HTR-8/SVneo (cell line): Measurements from ENCODE around the gene CPN2.

Source experiments
- DNase-seq: peaks from one replicate; pipeline ENCODE4 v3.0.0; 2011; ENCODE audit warnings: low spot score, mixed read lengths; ENCODE audit not compliant: insufficient read length
- FAIRE-seq: peaks from 2 replicates; lab custom pipeline; 2011; peaks lifted over from hg19 to GRCh38; lab: Jason Lieb, UNC

The CPN2 gene

GRCh38 chr3:194301730-194302129 lies 49.4 kb downstream of the CPN2 start:
- no peak for DNase-seq
- FAIRE-seq: no peak

GRCh38 chr3:194300936-194301335 lies 50.2 kb downstream of the CPN2 start:
- no peak for FAIRE-seq
- no peak for DNase-seq

GRCh38 chr3:194300382-194300758 lies 50.8 kb downstream of the CPN2 start:
- no peak for DNase-seq
- FAIRE-seq: no peak

DNA sequence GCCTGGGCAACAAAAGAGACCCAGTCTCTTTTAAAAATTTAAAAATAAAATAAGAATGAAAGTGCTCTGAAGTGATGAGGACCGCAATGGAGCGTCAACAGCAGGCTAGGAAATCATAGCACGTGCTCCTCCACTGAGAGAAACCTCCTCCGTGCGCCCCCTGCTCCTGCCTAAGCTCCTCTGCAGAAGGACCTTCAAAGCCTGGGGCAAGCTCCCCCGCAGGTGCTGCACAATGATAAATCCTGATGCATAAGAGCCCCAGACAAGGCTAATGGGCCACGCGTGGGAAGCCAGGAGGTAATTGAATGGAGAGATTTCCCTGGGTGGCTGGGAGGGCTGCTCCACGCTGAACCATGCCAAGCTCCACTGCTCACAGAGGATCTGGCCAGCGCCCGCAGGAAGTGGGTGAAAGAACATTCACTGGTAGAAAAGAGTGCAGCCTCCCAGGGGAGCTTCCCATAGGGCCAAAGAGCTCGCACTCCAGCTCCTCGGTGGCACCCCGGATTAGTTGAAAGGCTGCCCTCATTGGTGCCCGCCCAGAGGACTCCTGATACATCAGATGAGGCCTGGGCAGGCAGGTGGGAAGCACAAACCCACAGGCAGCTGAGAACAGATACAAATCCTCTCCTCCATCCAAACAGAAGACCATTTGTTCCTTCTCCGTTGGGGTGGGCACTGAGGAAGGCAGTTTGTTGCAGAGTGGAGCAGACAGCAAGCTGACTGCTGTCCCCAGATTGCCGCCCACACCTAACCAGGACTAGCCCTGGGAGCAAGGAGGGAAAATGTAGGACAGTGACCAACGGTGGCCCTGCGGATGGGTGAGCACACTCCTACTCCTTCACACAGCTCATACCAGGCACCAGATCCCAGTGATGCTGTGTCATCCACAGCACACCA lies 52.5 kb downstream of the CPN2 start:
- DNase-seq (no peak), FAIRE-seq (no peak)

GRCh38 chr3:194296454-194297263 lies 54.5 kb downstream of the CPN2 start:
- peak; percentile 71 for FAIRE-seq
- DNase-seq: peak; percentile 93

GRCh38 chr3:194294895-194295214 lies 56.3 kb downstream of the CPN2 start:
- FAIRE-seq: no peak

GRCh38 chr3:194294199-194294894 lies 56.8 kb downstream of the CPN2 start:
- FAIRE-seq: no peak
- DNase-seq: no peak

More at GRCh38 chr3:194294895-194295214, 56.3 kb downstream of the CPN2 start:
- DNase-seq: no peak

- FAIRE-seq (no peak), DNase-seq (no peak)
Observed at GRCh38 chr3:194293546-194294198, 57.5 kb downstream of the CPN2 start.

GRCh38 chr3:194292331-194292730 lies 58.8 kb downstream of the CPN2 start:
- peak; percentile 20 for FAIRE-seq
- DNase-seq: no peak
